Globus pallidus (tissue), 1 donor: ENCODE measurements around the gene JMJD1C.

Experiments used
- DNase-seq: peaks from one replicate; pipeline ENCODE4 v3.0.0-alpha.2; 2015; ENCODE audit warnings: low spot score

The JMJD1C gene

GRCh38 chr10:63133056-63133820 is 332.5 kb downstream of the JMJD1C start, which contains the start of gene NRBF2:
Gene NRBF2, plus strand, starts transcription at chr10:63133328. Its CDS starts 143 bp downstream, at chr10:63133471.
- peak; percentile 92 for DNase-seq

DNA sequence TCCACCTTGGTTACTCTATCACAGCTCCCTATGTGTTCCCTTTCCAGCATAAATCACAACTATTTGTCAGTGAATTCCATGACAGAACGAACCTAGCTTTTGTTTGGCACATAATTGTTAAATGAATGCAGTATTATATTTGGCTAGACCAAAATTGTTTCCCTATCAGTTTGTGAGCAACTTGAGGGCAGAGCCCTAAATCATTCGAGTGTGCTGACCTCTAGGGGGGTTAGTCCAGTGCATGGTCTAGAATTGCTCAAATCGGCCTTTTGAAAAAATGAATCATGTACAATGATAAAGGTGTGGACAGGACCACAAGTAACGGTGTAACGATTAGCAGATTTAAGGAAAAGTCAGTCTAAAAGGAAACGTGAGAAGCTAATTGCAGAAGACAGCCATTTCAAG is 333.1 kb downstream of the JMJD1C start:
- DNase-seq, result no peak

DNA sequence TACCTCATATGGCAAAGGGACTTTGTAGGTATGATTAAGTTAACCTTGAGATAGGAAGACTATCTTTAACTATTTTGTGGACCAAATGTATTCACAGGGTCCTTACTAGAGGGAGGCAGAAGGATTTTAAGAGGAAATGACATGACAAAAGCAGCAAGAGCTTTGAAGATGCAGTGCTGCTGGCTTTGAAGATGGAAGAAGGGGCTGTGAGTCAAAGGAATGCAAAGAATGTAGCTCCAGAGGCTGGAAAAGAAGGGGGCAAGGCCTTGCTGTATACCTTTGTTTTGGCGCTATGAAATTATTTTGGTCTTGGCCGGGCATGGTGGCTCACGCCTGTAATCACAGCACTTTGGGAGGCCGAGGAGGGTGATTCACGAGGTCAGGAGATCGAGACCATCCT is 335.9 kb downstream of the JMJD1C start:
- no peak for DNase-seq

DNA sequence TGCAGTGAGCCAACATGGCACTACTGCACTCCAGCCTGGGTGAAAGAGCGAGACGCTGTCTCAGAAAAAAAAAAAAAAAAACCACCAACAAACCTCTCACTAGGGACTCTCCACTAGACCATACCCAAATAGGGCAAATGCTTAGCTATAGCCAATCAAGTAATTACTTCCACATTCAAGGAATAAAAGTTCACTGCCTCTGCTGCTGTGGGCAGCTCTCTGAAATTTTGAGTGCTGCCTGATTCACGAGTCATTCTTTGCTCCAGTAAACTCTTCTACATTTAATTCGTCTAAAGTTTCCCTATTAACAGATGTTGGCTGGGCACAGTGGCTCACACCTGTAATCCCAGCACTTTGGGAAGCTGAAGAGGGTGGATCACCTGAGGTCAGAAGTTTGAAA is 337.3 kb downstream of the JMJD1C start:
- no peak for DNase-seq

DNA sequence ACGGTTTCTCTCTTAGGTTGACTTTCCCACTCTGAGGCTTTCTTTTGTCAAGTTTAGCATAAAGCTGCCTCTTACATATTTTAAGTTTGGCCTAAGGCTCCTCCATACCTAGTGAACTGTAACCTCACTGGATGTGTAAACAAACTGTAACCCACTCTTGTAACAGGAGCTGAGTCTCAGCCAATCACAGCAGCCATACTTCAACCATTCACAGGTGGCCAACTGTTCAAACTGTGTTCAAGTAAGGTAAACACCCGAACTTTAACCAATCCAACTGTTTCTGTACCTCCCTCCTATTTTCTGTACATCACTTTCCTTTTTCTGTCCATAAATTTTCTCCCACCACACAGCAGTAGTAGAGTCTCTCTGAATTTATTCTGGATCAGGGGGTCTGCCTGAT is 340.3 kb downstream of the JMJD1C start:
- no peak for DNase-seq

- DNase-seq, result no peak
Observed at GRCh38 chr10:63123727-63124362, 341.9 kb downstream of the JMJD1C start.

- no peak for DNase-seq
Observed at GRCh38 chr10:63120554-63120953, 345.2 kb downstream of the JMJD1C start.

DNA sequence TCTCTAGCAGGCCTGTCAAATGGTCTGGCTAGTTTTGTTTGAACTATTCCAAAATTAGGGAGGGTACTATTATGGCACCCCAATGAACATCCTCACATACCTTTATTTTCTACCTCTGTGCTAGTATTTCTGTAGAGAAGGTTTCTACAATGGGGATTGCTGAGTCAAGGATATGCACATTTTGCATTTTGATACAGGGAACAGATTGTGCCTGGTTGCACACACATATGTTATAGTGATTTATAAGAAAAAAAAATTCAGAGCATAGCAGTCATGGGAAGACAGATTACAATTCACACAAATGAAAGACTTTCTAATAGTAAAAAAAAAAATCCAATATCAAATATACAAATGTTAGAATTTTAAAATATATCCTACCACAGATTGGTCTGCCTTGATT is 346.7 kb downstream of the JMJD1C start:
- DNase-seq, result no peak
